Kidney (tissue), 14 donors: Measurements from ENCODE around the gene GCNT2. TPM values are rescaled to one million over a fixed set of nuclear protein-coding genes. Genes with fewer than 3 reads are reported as not detected.

Experiments used
- DNase-seq, 5 donors: peaks; one replicate each; pipeline ENCODE4 v3.0.0-alpha.2; 2013 to 2020
- FAIRE-seq: peaks from 2 replicates; lab custom pipeline; 2012; peaks lifted over from hg19 to GRCh38; lab: Jason Lieb, UNC
- H3K27ac ChIP-seq, 2 donors: one replicate each; pipeline ENCODE4 v1.7.0; 2013; ENCODE audit warnings: low read depth in 2 of 2, low read length in 2 of 2, inconsistent platforms in 1 of 2
- H3K27me3 ChIP-seq: one replicate; pipeline ENCODE4 v1.7.1; 2013; ENCODE audit warnings: low read length, inconsistent platforms; ENCODE audit not compliant: control insufficient read depth, insufficient read depth
- H3K36me3 ChIP-seq, 3 donors: one replicate each; pipeline versions ENCODE4 v1.7.0 to v1.7.1; 2013; ENCODE audit warnings: low read length in 3 of 3, control low read depth in 1 of 3, inconsistent platforms in 1 of 3; ENCODE audit not compliant: insufficient read depth in 3 of 3, control insufficient read depth in 2 of 3
- H3K4me1 ChIP-seq, 3 donors: one replicate each; pipeline versions ENCODE4 v1.7.0 to v1.7.1; 2013; ENCODE audit warnings: low read length in 3 of 3, inconsistent platforms in 1 of 3, low read depth in 1 of 3; ENCODE audit not compliant: control insufficient read depth in 2 of 3, insufficient read depth in 2 of 3
- H3K4me3 ChIP-seq, 3 donors: one replicate each; pipeline versions ENCODE4 v1.7.0 to v1.8.1; 2013; ENCODE audit warnings: low read length in 3 of 3, control low read depth in 1 of 3, inconsistent platforms in 1 of 3
- H3K9ac ChIP-seq, 3 donors: one replicate each; pipeline versions ENCODE4 v1.7.0 to v1.7.1; 2013; ENCODE audit warnings: low read length in 3 of 3, control low read depth in 1 of 3, inconsistent platforms in 1 of 3
- H3K9me3 ChIP-seq, 3 donors: one replicate each; pipeline versions ENCODE4 v1.7.0 to v1.7.1; 2013; ENCODE audit warnings: low read length in 3 of 3, control low read depth in 1 of 3, inconsistent platforms in 1 of 3; ENCODE audit not compliant: control insufficient read depth in 2 of 3, insufficient read depth in 1 of 3
- CTCF ChIP-seq: IDR thresholded peaks from 3 replicates; pipeline ENCODE4 v1.5.1; 2012; ENCODE audit warnings: mild to moderate bottlenecking, moderate library complexity, borderline replicate concordance; ENCODE audit not compliant: insufficient read depth; ENCODE audit errors: extremely low read depth
- intact Hi-C: fragments of 100-400 bp; cut with DNase I; formaldehyde crosslinking; loops from one replicate; pipeline ENCODE4 v1.11.1; 2022
- polyA plus RNA-seq: library from polyadenylated mRNA; stranded (reverse); fragments of 350-450 nt; fragmentation: Illumina TruSeq; extraction: RNeasy Lipid Tissue Mini Kit (QIAGEN cat#74804); gene quantifications from one replicate; pipeline ENCODE4 v1.2.3, GENCODE V29; 2014; ENCODE audit warnings: low read depth, low replicate concordance; ENCODE audit not compliant: insufficient read depth
- total RNA-seq: library from RNA; stranded (reverse); fragmentation: NEBNext Ultra II Directional; extraction: Animal tissue kit (Norgen Biotek cat#: 25700); gene quantifications from one replicate; pipeline ENCODE4 v1.2.1, GENCODE V29; 2021
- donor health status: control.
- donor health status: control.
- donor health status: control.
- donor health status: control.
- donor health status: control.
- donor health status: DM: yes; HTN: yes; CAD: no.
- donor health status: Normal renal cell carcinoma (clear cell type).

GCNT2 gene
- total and polyA plus RNA-seq, 2 donors from 2014 or later = 10.5 to 12.5 TPM

- FAIRE-seq (no peak), DNase-seq (no peak)
- Histone ChIP-seq H3K4me1 (no peaks in the 10 kb centered on the region), H3K9ac (no peak overlapping the region), H3K9me3 (peaks cover 0 to 6% (median 0%) of the 10 kb centered on the region in 3 donors), H3K27ac (no peak overlapping the region), H3K36me3 (no peaks in the 10 kb centered on the region), H3K4me3 (no peak overlapping the region), H3K27me3 (no peaks in the 10 kb centered on the region)
- no peak for TF ChIP-seq CTCF
- intact Hi-C loops = no loop called here
Measured at GRCh38 chr6:10668126-10668917, 147.2 kb downstream of the GCNT2 start.

- no peak for DNase-seq
- H3K36me3 ChIP-seq = no peaks in the 10 kb centered on the region
- H3K27me3 ChIP-seq = no peaks in the 10 kb centered on the region
- H3K4me1 ChIP-seq = no peaks in the 10 kb centered on the region
- intact Hi-C loops = no loop called here
- no peak overlapping the region for H3K4me3 ChIP-seq
- no peak overlapping the region for H3K9ac ChIP-seq
- TF ChIP-seq CTCF = no peak
- no peak overlapping the region for H3K27ac ChIP-seq
- no peaks in the 10 kb centered on the region for H3K9me3 ChIP-seq
- FAIRE-seq = no peak
Measured at GRCh38 chr6:10676403-10676802, 155.3 kb downstream of the GCNT2 start.

- Histone ChIP-seq H3K9ac (no peak overlapping the region), H3K4me1 (no peaks in the 10 kb centered on the region), H3K27ac (no peak overlapping the region), H3K36me3 (no peaks in the 10 kb centered on the region), H3K4me3 (no peak overlapping the region), H3K9me3 (no peaks in the 10 kb centered on the region), H3K27me3 (no peaks in the 10 kb centered on the region)
- DNase-seq (no peak), FAIRE-seq (no peak)
- no peak for TF ChIP-seq CTCF
- intact Hi-C loops = no loop called here
Measured at GRCh38 chr6:10678456-10678855, 157.3 kb downstream of the GCNT2 start.

Other genes with a start within 250 kb of the GCNT2 start
- 16.2 TPM for gene TFAP2A, start 106.3 kb upstream of the GCNT2 start, total RNA-seq
- gene TFAP2A, start 106.3 kb upstream of the GCNT2 start, polyA plus RNA-seq = 10.1 TPM
- 1.5 TPM for gene C6orf52, start 173.3 kb downstream of the GCNT2 start, total RNA-seq
- 3.8 TPM for gene C6orf52, start 173.3 kb downstream of the GCNT2 start, polyA plus RNA-seq
- gene PAK1IP1, start 173.6 kb downstream of the GCNT2 start, total RNA-seq = 11.2 TPM
- 11.6 TPM for gene PAK1IP1, start 173.6 kb downstream of the GCNT2 start, polyA plus RNA-seq
- gene TMEM14C, start 201.7 kb downstream of the GCNT2 start, total RNA-seq = 118 TPM
- gene TMEM14C, start 201.7 kb downstream of the GCNT2 start, polyA plus RNA-seq = 210 TPM
- 82.5 TPM for gene TMEM14B, start 226.5 kb downstream of the GCNT2 start, total RNA-seq
- 147 TPM for gene TMEM14B, start 226.5 kb downstream of the GCNT2 start, polyA plus RNA-seq